ENCODE results near the gene ANAPC5. TPM values are rescaled to one million over a fixed set of nuclear protein-coding genes. Genes with fewer than 3 reads are reported as not detected.
A peak's percentile ranks its signal among the peaks of the same experiment; 100 is the strongest.
"Not testable (repeated sequence)": the region's sequence is repeated elsewhere in the genome, so short reads cannot be mapped to it uniquely, and the experiment has no call there.

Gene ANAPC5
- total and polyA plus RNA-seq, 2 donors from 2014 or later = 84.3 to 85.1 TPM

DNA sequence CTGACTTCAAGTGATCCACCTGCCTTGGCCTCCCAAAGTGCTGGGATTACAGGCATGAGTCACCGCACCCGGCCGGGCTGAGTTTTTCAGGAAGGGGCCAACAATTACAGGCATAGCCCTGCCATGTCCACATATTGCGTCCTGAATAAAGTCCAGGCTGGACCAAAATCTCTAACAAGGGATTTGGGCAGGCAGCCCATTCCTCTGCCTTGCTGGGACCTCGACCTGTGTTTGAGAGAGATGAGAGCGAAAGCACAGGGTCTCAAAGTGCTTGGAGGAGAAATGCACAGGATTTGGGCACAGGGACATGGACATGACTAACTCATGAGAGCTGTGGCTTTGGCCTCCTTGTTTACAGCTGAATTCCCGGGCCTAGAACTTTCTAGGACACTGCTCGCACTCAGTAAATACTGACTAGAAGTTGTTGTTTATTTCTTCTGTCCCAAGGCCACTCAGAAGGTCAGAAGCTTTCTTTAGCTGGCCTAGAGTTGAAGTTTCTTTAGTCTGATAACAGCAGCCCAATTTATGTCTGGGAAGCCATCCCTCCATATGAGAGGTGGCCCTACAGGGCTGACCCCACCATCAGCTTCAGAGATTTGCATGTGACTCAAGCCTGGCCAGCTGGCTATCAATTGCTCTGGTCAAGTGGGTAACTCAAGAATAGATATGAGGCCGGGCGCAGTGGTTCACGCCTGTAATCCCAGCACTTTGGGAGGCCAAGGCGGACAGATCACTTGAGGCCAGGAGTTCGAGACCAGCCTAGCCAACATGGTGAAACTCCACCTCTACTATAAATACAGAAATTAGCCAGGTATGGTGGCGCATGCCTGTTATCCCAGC is 67.4 kb downstream of the ANAPC5 start:
- Histone ChIP-seq H3K4me3 (ENCODE audit: low read length in 3 of 3) (no peak overlapping the region), H3K4me1 (ENCODE audit: control insufficient read depth in 2 of 3, insufficient read depth in 2 of 3, low read depth in 1 of 3, low read length in 3 of 3) (peaks cover 0 to 5% (median 0%) of the 10 kb centered on the region in 3 donors), H3K27ac (ENCODE audit: low read depth in 2 of 2, low read length in 2 of 2) (peak overlapping the region in 1 of 2 donors; percentile 67), H3K27me3 (ENCODE audit: control insufficient read depth, insufficient read depth, low read length) (no peaks in the 10 kb centered on the region), H3K36me3 (ENCODE audit: control insufficient read depth in 2 of 3, insufficient read depth in 3 of 3, low read length in 3 of 3) (no peaks in the 10 kb centered on the region), H3K9ac (ENCODE audit: low read length in 3 of 3) (no peak overlapping the region), H3K9me3 (ENCODE audit: control insufficient read depth in 2 of 3, insufficient read depth in 1 of 3, low read length in 3 of 3) (no peaks in the 10 kb centered on the region)
- intact Hi-C loops (cut with DNase I) = no loop called here
- TF ChIP-seq, protein P1, sequence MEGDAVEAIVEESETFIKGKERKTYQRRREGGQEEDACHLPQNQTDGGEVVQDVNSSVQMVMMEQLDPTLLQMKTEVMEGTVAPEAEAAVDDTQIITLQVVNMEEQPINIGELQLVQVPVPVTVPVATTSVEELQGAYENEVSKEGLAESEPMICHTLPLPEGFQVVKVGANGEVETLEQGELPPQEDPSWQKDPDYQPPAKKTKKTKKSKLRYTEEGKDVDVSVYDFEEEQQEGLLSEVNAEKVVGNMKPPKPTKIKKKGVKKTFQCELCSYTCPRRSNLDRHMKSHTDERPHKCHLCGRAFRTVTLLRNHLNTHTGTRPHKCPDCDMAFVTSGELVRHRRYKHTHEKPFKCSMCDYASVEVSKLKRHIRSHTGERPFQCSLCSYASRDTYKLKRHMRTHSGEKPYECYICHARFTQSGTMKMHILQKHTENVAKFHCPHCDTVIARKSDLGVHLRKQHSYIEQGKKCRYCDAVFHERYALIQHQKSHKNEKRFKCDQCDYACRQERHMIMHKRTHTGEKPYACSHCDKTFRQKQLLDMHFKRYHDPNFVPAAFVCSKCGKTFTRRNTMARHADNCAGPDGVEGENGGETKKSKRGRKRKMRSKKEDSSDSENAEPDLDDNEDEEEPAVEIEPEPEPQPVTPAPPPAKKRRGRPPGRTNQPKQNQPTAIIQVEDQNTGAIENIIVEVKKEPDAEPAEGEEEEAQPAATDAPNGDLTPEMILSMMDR (IDR thresholded peaks at IDR 0.05; ENCODE audit: borderline replicate concordance, extremely low read depth, insufficient read depth) = no peak
- DNase-seq (peak in 1 of 5 donors; percentile 76), FAIRE-seq (no peak)

DNA sequence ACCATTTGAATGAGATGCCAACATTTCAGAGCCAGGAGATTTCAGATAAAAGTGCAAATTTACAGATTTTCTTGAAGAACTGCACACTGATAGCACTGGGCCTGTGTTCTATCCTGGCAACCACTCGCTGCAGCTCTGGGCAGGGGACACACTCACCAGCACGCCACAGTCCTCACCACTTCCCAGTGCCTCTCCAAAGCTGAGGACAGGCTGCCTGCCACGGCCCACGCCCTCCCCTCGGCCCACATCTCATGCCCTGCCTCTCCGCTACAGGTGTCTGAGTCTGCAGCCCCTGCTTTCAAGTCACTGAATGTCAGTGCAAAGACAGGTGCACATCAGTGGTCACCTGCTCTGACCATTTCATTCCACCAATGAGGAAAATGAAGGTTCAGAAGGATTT is 68.4 kb downstream of the ANAPC5 start:
- no peaks in the 10 kb centered on the region for H3K36me3 ChIP-seq (ENCODE audit: control insufficient read depth in 2 of 3, insufficient read depth in 3 of 3, low read length in 3 of 3)
- FAIRE-seq = no peak
- H3K9ac ChIP-seq (ENCODE audit: low read length in 3 of 3) = no peak overlapping the region
- peak in 1 of 5 donors; percentile 30 for DNase-seq
- intact Hi-C loops (cut with DNase I) = no loop called here
- TF ChIP-seq, protein P1 (IDR thresholded peaks at IDR 0.05; ENCODE audit: borderline replicate concordance, extremely low read depth, insufficient read depth) = no peak
- H3K4me3 ChIP-seq (ENCODE audit: low read length in 3 of 3) = no peak overlapping the region
- H3K27me3 ChIP-seq (ENCODE audit: control insufficient read depth, insufficient read depth, low read length) = no peaks in the 10 kb centered on the region
- H3K4me1 ChIP-seq (ENCODE audit: control insufficient read depth in 2 of 3, insufficient read depth in 2 of 3, low read depth in 1 of 3, low read length in 3 of 3) = peaks cover 0 to 5% (median 0%) of the 10 kb centered on the region in 3 donors
- no peaks in the 10 kb centered on the region for H3K9me3 ChIP-seq (ENCODE audit: control insufficient read depth in 2 of 3, insufficient read depth in 1 of 3, low read length in 3 of 3)
- no peak overlapping the region for H3K27ac ChIP-seq (ENCODE audit: low read depth in 2 of 2, low read length in 2 of 2)

DNA sequence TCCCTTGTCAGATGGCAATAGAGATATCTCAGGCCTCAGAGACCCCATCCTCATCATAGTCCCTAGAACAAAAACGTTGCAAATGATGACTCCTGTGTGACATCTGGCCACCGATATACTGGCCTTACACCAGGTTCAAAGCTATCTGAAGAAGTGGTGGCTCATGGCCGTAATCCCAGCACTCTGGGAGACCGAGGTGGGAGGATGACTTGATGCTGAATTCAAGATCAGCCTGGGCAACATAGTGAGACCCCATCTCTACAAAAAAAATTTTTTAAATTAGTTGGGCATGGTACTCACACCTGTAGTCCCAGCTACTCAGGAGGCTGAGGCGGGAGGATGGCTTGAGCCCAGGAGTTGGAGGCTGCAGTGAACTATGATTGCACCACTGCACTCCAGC is 68.8 kb downstream of the ANAPC5 start:
- no peak overlapping the region for H3K27ac ChIP-seq (ENCODE audit: low read depth in 2 of 2, low read length in 2 of 2)
- H3K27me3 ChIP-seq (ENCODE audit: control insufficient read depth, insufficient read depth, low read length) = no peaks in the 10 kb centered on the region
- H3K9ac ChIP-seq (ENCODE audit: low read length in 3 of 3) = no peak overlapping the region
- TF ChIP-seq, protein P1 (IDR thresholded peaks at IDR 0.05; ENCODE audit: borderline replicate concordance, extremely low read depth, insufficient read depth) = no peak
- H3K9me3 ChIP-seq (ENCODE audit: control insufficient read depth in 2 of 3, insufficient read depth in 1 of 3, low read length in 3 of 3) = no peaks in the 10 kb centered on the region
- H3K4me1 ChIP-seq (ENCODE audit: control insufficient read depth in 2 of 3, insufficient read depth in 2 of 3, low read depth in 1 of 3, low read length in 3 of 3) = peaks cover 0 to 5% (median 0%) of the 10 kb centered on the region in 3 donors
- no peaks in the 10 kb centered on the region for H3K36me3 ChIP-seq (ENCODE audit: control insufficient read depth in 2 of 3, insufficient read depth in 3 of 3, low read length in 3 of 3)
- H3K4me3 ChIP-seq (ENCODE audit: low read length in 3 of 3) = no peak overlapping the region
- FAIRE-seq (no peak), DNase-seq (peak in 1 of 5 donors; percentile 4)
- intact Hi-C loops (cut with DNase I) = no loop called here

DNA sequence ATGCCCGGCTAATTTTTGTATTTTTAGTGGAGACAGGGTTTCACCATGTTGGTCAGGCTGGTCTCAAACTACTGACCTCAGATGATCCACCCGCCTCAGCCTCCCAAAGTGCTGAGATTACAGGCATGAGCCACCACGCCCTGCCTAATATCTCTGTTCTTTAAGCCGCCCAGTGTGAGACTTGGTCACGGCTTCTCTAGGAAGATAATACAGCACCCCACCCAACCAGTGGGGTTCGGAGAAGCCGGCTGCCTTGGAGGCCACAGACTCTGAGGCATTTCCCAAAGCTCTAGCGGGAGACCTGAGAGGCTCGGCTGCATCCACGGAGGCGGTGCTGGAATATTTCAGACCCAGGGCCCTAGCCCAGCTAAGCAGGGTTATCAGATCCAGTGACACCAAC is 69.3 kb downstream of the ANAPC5 start:
- not testable (repeated sequence) for H3K27ac ChIP-seq (ENCODE audit: low read depth in 2 of 2, low read length in 2 of 2); H3K4me1 ChIP-seq (ENCODE audit: control insufficient read depth in 2 of 3, insufficient read depth in 2 of 3, low read depth in 1 of 3, low read length in 3 of 3)
- DNase-seq = peak in 1 of 5 donors; percentile 38

More for the DNA sequence above, 69.3 kb downstream of the ANAPC5 start:
- H3K4me3 ChIP-seq (ENCODE audit: low read length in 3 of 3); H3K36me3 ChIP-seq (ENCODE audit: control insufficient read depth in 2 of 3, insufficient read depth in 3 of 3, low read length in 3 of 3); H3K27me3 ChIP-seq (ENCODE audit: control insufficient read depth, insufficient read depth, low read length); H3K9me3 ChIP-seq (ENCODE audit: control insufficient read depth in 2 of 3, insufficient read depth in 1 of 3, low read length in 3 of 3); FAIRE-seq; H3K9ac ChIP-seq (ENCODE audit: low read length in 3 of 3); intact Hi-C loops (cut with DNase I): not testable (repeated sequence)

Data from kidney (tissue), 14 donors.